Lower leg skin (tissue), 4 donors: ENCODE data around the gene ZNF76. TPM values are rescaled to one million over a fixed set of nuclear protein-coding genes. Genes with fewer than 3 reads are reported as not detected.
A peak's percentile ranks its signal among the peaks of the same experiment; 100 is the strongest.

Experiments used
- DNase-seq, 2 donors: peaks; one replicate each; pipeline ENCODE4 v3.0.0-alpha.2; 2019; ENCODE audit warnings: low spot score in 2 of 2
- H3K4me3 ChIP-seq: fragments of 200-600 bp; sonication (generic); 2 replicates; pipeline ENCODE4 v1.5.1; 2017; ENCODE audit warnings: mild to moderate bottlenecking, low read depth; ENCODE audit not compliant: poor library complexity, severe bottlenecking
- CTCF ChIP-seq, 3 donors: fragments of 450-650 bp; IDR thresholded peaks; one replicate each; pipeline ENCODE4 v1.5.1; 2016; ENCODE audit warnings: antibody characterized with exemption in 3 of 3, mild to moderate bottlenecking in 3 of 3, moderate library complexity in 2 of 3
- POLR2A ChIP-seq, 2 donors: fragments of 450-650 bp; IDR thresholded peaks; one replicate each; pipeline ENCODE4 v1.6.1; 2016 to 2017; ENCODE audit warnings: antibody characterized with exemption in 2 of 2, mild to moderate bottlenecking in 1 of 2, moderate library complexity in 1 of 2
- WGBS, 2 donors: methylation state at CpG; one replicate each; pipeline ENCODE4 v1.1.5; 2018; 5-methylcytosine and 5-hydroxymethylcytosine counted together
- intact Hi-C: fragments of 100-400 bp; cut with DNase I; formaldehyde crosslinking; loops from one replicate; pipeline ENCODE4 v1.15.0; 2023; ENCODE audit warnings: low total_unique reads
- total RNA-seq, 4 donors: library from RNA; depleted of rRNA; stranded (reverse); fragments of >200 nt; gene quantifications; one replicate each; pipeline ENCODE4 v1.1.0, GENCODE V29; 2016

Gene ZNF76
- total RNA-seq, 4 donors from 2014 or later = 12.4 to 21.4 (median 16.8) TPM

GRCh38 chr6:35238843-35239289 lies 20.7 kb upstream of the ZNF76 start:
- WGBS, 2 donors = 56 to 59% methylated on average over 3 of the region's 3 CpGs
- no peak for DNase-seq
- H3K4me3 ChIP-seq = no peak overlapping the region
- no peak for TF ChIP-seq POLR2A (IDR thresholded peaks at IDR 0.05)
- TF ChIP-seq CTCF (IDR thresholded peaks at IDR 0.05) = no peak
- intact Hi-C loops = no loop called here

- no peak overlapping the region for H3K4me3 ChIP-seq
Measured at GRCh38 chr6:35239581-35239980, 20.0 kb upstream of the ZNF76 start.

GRCh38 chr6:35240838-35241801 lies 18.4 kb upstream of the ZNF76 start:
- TF ChIP-seq CTCF (IDR thresholded peaks at IDR 0.05) (peak in 1 of 3 donors; percentile 62), POLR2A (IDR thresholded peaks at IDR 0.05) (no peak)
- no peak overlapping the region for H3K4me3 ChIP-seq
- DNase-seq = peak; percentile 60 to 92
- intact Hi-C loops = loop anchor here (10.0 kb wide), 2 partner anchors 96 to 256 kb away; partner anchors contain the start of gene TCP11
- 47 to 48% methylated on average over 12 of the region's 12 CpGs for WGBS, 2 donors

More at GRCh38 chr6:35239581-35239980, 20.0 kb upstream of the ZNF76 start:
- TF ChIP-seq POLR2A (IDR thresholded peaks at IDR 0.05) = no peak
- TF ChIP-seq CTCF (IDR thresholded peaks at IDR 0.05) = no peak
- 94 to 95% methylated on average over 4 of the region's 4 CpGs for WGBS, 2 donors
- intact Hi-C loops = no loop called here
- peak in 1 of 2 donors; percentile 26 for DNase-seq

GRCh38 chr6:35242486-35242885 lies 17.0 kb upstream of the ZNF76 start:
- no peak overlapping the region for H3K4me3 ChIP-seq
- intact Hi-C loops = loop anchor here (10.0 kb wide), 2 partner anchors 98 to 258 kb away; partner anchors contain the start of gene TCP11
- TF ChIP-seq POLR2A (IDR thresholded peaks at IDR 0.05) (no peak), CTCF (IDR thresholded peaks at IDR 0.05) (no peak)
- no peak for DNase-seq
- 80 to 91% methylated on average over 4 to 5 of the region's 5 CpGs for WGBS, 2 donors

- no peak overlapping the region for H3K4me3 ChIP-seq
- no peak for TF ChIP-seq POLR2A (IDR thresholded peaks at IDR 0.05)
- no peak for TF ChIP-seq CTCF (IDR thresholded peaks at IDR 0.05)
- DNase-seq = no peak
- WGBS, 2 donors = 94 to 95% methylated on average over 13 of the region's 13 CpGs
- intact Hi-C loops = loop anchor here (10.0 kb wide), 2 partner anchors 98 to 258 kb away; partner anchors contain the start of gene TCP11
Measured at GRCh38 chr6:35242906-35243305, 16.6 kb upstream of the ZNF76 start.
